ENCODE data around the gene UBE2F. TPM values are rescaled to one million over a fixed set of nuclear protein-coding genes. Genes with fewer than 3 reads are reported as not detected.

Gene UBE2F
- polyA plus RNA-seq, 2 of the 4 experiments (the other 2 are of a cell fraction): 49.7 to 81.1 TPM

GRCh38 chr2:238059505-238059904 is 92.7 kb downstream of the UBE2F start:
- ChIA-PET CTCF (no interaction called here), POLR2A (interaction anchor here (1.6 to 1.7 kb wide), 2 partner anchors 8 to 201 kb away, joined by 4 to 11 read pairs; no protein-coding TSS in a partner anchor)
- H3K4me1 ChIP-seq: peaks cover 15% of the 10 kb centered on the region
- H3K27ac ChIP-seq: peak overlapping the region; percentile 94 to 97; a peak in 5 of 6 replicates
- H3K9me3 ChIP-seq: no peaks in the 10 kb centered on the region
- H3K4me3 ChIP-seq: peak overlapping the region; percentile 92
- ATAC-seq: no peak
- peak overlapping the region; percentile 93 for H3K4me2 ChIP-seq
- TF ChIP-seq FOXS1 (CRISPR knock-in tag; IDR thresholded peaks at IDR 0.05): no peak
- no peak for TF ChIP-seq NPAS2 (CRISPR knock-in tag; IDR thresholded peaks at IDR 0.05; ENCODE audit: borderline replicate concordance)
- TF ChIP-seq SREBF2 (IDR thresholded peaks at IDR 0.05): no peak
- TF ChIP-seq, protein P1, sequence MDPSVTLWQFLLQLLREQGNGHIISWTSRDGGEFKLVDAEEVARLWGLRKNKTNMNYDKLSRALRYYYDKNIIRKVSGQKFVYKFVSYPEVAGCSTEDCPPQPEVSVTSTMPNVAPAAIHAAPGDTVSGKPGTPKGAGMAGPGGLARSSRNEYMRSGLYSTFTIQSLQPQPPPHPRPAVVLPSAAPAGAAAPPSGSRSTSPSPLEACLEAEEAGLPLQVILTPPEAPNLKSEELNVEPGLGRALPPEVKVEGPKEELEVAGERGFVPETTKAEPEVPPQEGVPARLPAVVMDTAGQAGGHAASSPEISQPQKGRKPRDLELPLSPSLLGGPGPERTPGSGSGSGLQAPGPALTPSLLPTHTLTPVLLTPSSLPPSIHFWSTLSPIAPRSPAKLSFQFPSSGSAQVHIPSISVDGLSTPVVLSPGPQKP (IDR thresholded peaks at IDR 0.05; ENCODE audit: low read depth, low read length): no peak
- no peak for TF ChIP-seq FOSB (CRISPR knock-in tag; IDR thresholded peaks at IDR 0.05)
- no peak for TF ChIP-seq CBX8 (IDR thresholded peaks at IDR 0.05)
- no peak for TF ChIP-seq TFCP2L1 (CRISPR knock-in tag; IDR thresholded peaks at IDR 0.05)
- no peak for DNase-seq (ENCODE audit: low read depth in 1 of 2, low spot score in 1 of 2)
- WGBS (ENCODE audit: missing lambda C conversion rate): 85% methylated on average over 3 of the region's 3 CpGs
- no peak for FAIRE-seq

GRCh38 chr2:238060096-238060541 is 93.3 kb downstream of the UBE2F start:
- FAIRE-seq (no peak), ATAC-seq (no peak; a peak in 1 of 6 replicates)

GRCh38 chr2:238060542-238061314 is 93.9 kb downstream of the UBE2F start, which contains the start of gene SCLY:
Gene SCLY, plus strand, starts transcription at chr2:238061001. Its CDS starts 54 bp downstream, at chr2:238061055.
- peak within 1 kb of the TSS; percentile 94 to 97 for H3K27ac ChIP-seq
- peaks cover 15% of the 10 kb centered on the region for H3K4me1 ChIP-seq
- ChIA-PET POLR2A (interaction anchor here (0.7 to 1.8 kb wide), 11 partner anchors 9 to 202 kb away, joined by 3 to 11 read pairs (median 3); partner anchors contain the start of gene HES6), CTCF (interaction anchor here (0.6 to 1.6 kb wide), 5 partner anchors 39 to 990 kb away, joined by 3 to 5 read pairs (median 4); partner anchors contain the start of gene ESPNL)
- no peaks in the 10 kb centered on the region for H3K9me3 ChIP-seq
- DNase-seq (ENCODE audit: low read depth in 1 of 2, low spot score in 1 of 2): peak; percentile 95 to 97
- ATAC-seq: peak; percentile 96 to 98
- H3K4me3 ChIP-seq: peak within 1 kb of the TSS; percentile 92
- WGBS (ENCODE audit: missing lambda C conversion rate): 2% methylated on average over 17 of the region's 98 CpGs
- no peak for FAIRE-seq
- H3K4me2 ChIP-seq: peak within 1 kb of the TSS; percentile 93
- no peak for TF ChIP-seq EHMT2 (IDR thresholded peaks at IDR 0.05; ENCODE audit: low read depth)
- no peak for TF ChIP-seq ZSCAN20 (CRISPR knock-in tag; IDR thresholded peaks at IDR 0.05)
- no peak for TF ChIP-seq JUNB (IDR thresholded peaks at IDR 0.05)
- peak; percentile 99 for TF ChIP-seq PHF8 (IDR thresholded peaks at IDR 0.05; ENCODE audit: borderline replicate concordance, low read depth)
- TF ChIP-seq POLR2A (IDR thresholded peaks at IDR 0.05; ENCODE audit: low read length): peak; percentile 77
- no peak for TF ChIP-seq ZFP36 (IDR thresholded peaks at IDR 0.05; ENCODE audit: borderline replicate concordance, partially characterized antibody)
- TF ChIP-seq NFE2L2 (conservative IDR thresholded peaks at IDR 0.05; ENCODE audit: low read length): no peak
- TF ChIP-seq JUN (IDR thresholded peaks at IDR 0.05): peak; percentile 75 to 95; a peak in 4 of 5 replicates
- TF ChIP-seq ZC3H11A (IDR thresholded peaks at IDR 0.05): no peak
- peak; percentile 74 for TF ChIP-seq MAX (IDR thresholded peaks at IDR 0.05)
- no peak for TF ChIP-seq CEBPB (IDR thresholded peaks at IDR 0.05)
- TF ChIP-seq, protein P2, sequence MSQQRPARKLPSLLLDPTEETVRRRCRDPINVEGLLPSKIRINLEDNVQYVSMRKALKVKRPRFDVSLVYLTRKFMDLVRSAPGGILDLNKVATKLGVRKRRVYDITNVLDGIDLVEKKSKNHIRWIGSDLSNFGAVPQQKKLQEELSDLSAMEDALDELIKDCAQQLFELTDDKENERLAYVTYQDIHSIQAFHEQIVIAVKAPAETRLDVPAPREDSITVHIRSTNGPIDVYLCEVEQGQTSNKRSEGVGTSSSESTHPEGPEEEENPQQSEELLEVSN (IDR thresholded peaks at IDR 0.05; ENCODE audit: borderline replicate concordance, low read depth): 0 out of 2 replicates have a peak, but pooled peaks have one; percentile 6
- TF ChIP-seq HEYL (CRISPR knock-in tag; IDR thresholded peaks at IDR 0.05): no peak
- TF ChIP-seq, protein P3, sequence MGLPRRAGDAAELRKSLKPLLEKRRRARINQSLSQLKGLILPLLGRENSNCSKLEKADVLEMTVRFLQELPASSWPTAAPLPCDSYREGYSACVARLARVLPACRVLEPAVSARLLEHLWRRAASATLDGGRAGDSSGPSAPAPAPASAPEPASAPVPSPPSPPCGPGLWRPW (IDR thresholded peaks at IDR 0.05): no peak
- no peak for TF ChIP-seq SREBF2 (IDR thresholded peaks at IDR 0.05)
- TF ChIP-seq BHLHE40 (IDR thresholded peaks at IDR 0.05; ENCODE audit: low read depth, low read length): no peak
- TF ChIP-seq SMC3 (IDR thresholded peaks at IDR 0.05): no peak
- TF ChIP-seq TFCP2L1 (CRISPR knock-in tag; IDR thresholded peaks at IDR 0.05): no peak
- no peak for TF ChIP-seq KDM1A (IDR thresholded peaks at IDR 0.05; ENCODE audit: low read depth)

More at GRCh38 chr2:238060096-238060541, 93.3 kb downstream of the UBE2F start:
- ChIA-PET CTCF (no interaction called here), POLR2A (interaction anchor here (1.0 to 1.7 kb wide), 6 partner anchors 9 to 202 kb away, joined by 3 to 11 read pairs (median 4); no protein-coding TSS in a partner anchor)
- Histone ChIP-seq H3K4me2 (peak overlapping the region; percentile 93), H3K9me3 (no peaks in the 10 kb centered on the region), H3K4me1 (peaks cover 15% of the 10 kb centered on the region), H3K4me3 (peak overlapping the region; percentile 92), H3K27ac (peak overlapping the region; percentile 94 to 97)
- 3% methylated on average over 13 of the region's 18 CpGs for WGBS (ENCODE audit: missing lambda C conversion rate)
- TF ChIP-seq TFCP2L1 (CRISPR knock-in tag; IDR thresholded peaks at IDR 0.05) (no peak), ZSCAN20 (CRISPR knock-in tag; IDR thresholded peaks at IDR 0.05) (no peak), FOSL2 (IDR thresholded peaks at IDR 0.05) (no peak), FOSL2 (CRISPR knock-in tag; IDR thresholded peaks at IDR 0.05) (no peak), HMGXB4 (CRISPR knock-in tag; IDR thresholded peaks at IDR 0.05; ENCODE audit: borderline replicate concordance) (no peak), RARB (CRISPR knock-in tag; IDR thresholded peaks at IDR 0.05) (0 out of 2 replicates have a peak, but pooled peaks have one; percentile 11), CHD4 (IDR thresholded peaks at IDR 0.05; ENCODE audit: borderline replicate concordance) (no peak)
- peak in 1 of 2 experiments; percentile 11 for DNase-seq (ENCODE audit: low read depth in 1 of 2, low spot score in 1 of 2)

Measured in A549 (cell line).